Stimulated activated naive CD4-positive, alpha-beta T cell treated with Interleukin-2 at 50 U/mL for 16 hours (primary cell): ENCODE measurements around the gene FGF8.

Experiments used
- DNase-seq: peaks from one replicate; lab custom pipeline; 2025; lab: John Stamatoyannopoulos, UW

The FGF8 gene

GRCh38 chr10:101768791-101769170 is 7.1 kb downstream of the FGF8 start:
- no peak for DNase-seq

- no peak for DNase-seq
Observed at GRCh38 chr10:101767966-101768790, 7.7 kb downstream of the FGF8 start.

- DNase-seq, result no peak
Observed at GRCh38 chr10:101767600-101767945, 8.3 kb downstream of the FGF8 start.

GRCh38 chr10:101766753-101767599 is 8.9 kb downstream of the FGF8 start:
- DNase-seq, result no peak

GRCh38 chr10:101766306-101766705 is 9.6 kb downstream of the FGF8 start:
- no peak for DNase-seq

GRCh38 chr10:101763141-101763846 is 12.6 kb downstream of the FGF8 start:
- no peak for DNase-seq

GRCh38 chr10:101762736-101763135 is 13.2 kb downstream of the FGF8 start:
- DNase-seq, result no peak

GRCh38 chr10:101761226-101761625 is 14.7 kb downstream of the FGF8 start:
- no peak for DNase-seq

- no peak for DNase-seq
Observed at GRCh38 chr10:101760510-101760909, 15.4 kb downstream of the FGF8 start.

- DNase-seq, result no peak
Observed at GRCh38 chr10:101759309-101760247, 16.3 kb downstream of the FGF8 start.

GRCh38 chr10:101758858-101759257 is 17.1 kb downstream of the FGF8 start:
- no peak for DNase-seq

GRCh38 chr10:101752241-101752640 is 23.7 kb downstream of the FGF8 start:
- no peak for DNase-seq

GRCh38 chr10:101749047-101750016 is 26.6 kb downstream of the FGF8 start:
- no peak for DNase-seq

GRCh38 chr10:101748496-101748895 is 27.4 kb downstream of the FGF8 start:
- DNase-seq, result no peak

- no peak for DNase-seq
Observed at GRCh38 chr10:101745074-101745696, 30.7 kb downstream of the FGF8 start.

- no peak for DNase-seq
Observed at GRCh38 chr10:101744267-101744666, 31.6 kb downstream of the FGF8 start.

GRCh38 chr10:101741938-101742337 is 34.0 kb downstream of the FGF8 start:
- DNase-seq, result no peak

- no peak for DNase-seq
Observed at GRCh38 chr10:101736666-101737065, 39.2 kb downstream of the FGF8 start.

GRCh38 chr10:101732096-101732495 is 43.8 kb downstream of the FGF8 start:
- DNase-seq, result no peak

- no peak for DNase-seq
Observed at GRCh38 chr10:101726115-101726387, 49.9 kb downstream of the FGF8 start.
